Measurements from ENCODE around the gene FGFR3.

Gene FGFR3

DNA sequence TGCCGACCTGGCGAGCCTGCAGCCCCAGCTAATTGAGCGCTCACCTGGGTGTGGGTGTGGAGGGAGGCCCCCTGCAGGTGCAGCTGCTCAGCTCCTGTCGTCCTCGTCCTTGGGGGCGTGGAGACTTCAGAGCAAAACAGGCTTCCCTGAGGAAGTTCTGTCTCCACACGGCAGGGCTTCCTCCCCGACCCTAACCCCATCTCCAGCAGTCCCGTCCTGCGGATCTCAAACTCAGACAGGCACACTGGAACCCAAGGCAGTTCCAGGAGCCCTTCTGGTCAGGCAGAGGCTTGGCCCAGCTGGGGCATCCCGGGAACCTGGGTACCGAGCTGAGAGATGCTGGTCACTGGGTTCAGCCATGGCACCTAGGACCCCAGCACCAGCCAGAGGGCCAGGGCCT, 47.4 kb upstream of the FGFR3 start:
- no peak for DNase-seq (ENCODE audit: extremely low read depth, insufficient read length)
- peaks cover 21% of the 10 kb centered on the region for H3K36me3 ChIP-seq (ENCODE audit: control insufficient read depth, insufficient read depth, low read length)
- no peaks in the 10 kb centered on the region for H3K27me3 ChIP-seq (replicated peaks; ENCODE audit: control insufficient read depth, insufficient read depth, low read length)
- TF ChIP-seq, protein P1, sequence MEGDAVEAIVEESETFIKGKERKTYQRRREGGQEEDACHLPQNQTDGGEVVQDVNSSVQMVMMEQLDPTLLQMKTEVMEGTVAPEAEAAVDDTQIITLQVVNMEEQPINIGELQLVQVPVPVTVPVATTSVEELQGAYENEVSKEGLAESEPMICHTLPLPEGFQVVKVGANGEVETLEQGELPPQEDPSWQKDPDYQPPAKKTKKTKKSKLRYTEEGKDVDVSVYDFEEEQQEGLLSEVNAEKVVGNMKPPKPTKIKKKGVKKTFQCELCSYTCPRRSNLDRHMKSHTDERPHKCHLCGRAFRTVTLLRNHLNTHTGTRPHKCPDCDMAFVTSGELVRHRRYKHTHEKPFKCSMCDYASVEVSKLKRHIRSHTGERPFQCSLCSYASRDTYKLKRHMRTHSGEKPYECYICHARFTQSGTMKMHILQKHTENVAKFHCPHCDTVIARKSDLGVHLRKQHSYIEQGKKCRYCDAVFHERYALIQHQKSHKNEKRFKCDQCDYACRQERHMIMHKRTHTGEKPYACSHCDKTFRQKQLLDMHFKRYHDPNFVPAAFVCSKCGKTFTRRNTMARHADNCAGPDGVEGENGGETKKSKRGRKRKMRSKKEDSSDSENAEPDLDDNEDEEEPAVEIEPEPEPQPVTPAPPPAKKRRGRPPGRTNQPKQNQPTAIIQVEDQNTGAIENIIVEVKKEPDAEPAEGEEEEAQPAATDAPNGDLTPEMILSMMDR (IDR thresholded peaks at IDR 0.05; ENCODE audit: insufficient read depth, low read length, poor library complexity, severe bottlenecking) = no peak
- no peak overlapping the region for H3K4me3 ChIP-seq (replicated peaks; ENCODE audit: low read depth, low read length)

DNA sequence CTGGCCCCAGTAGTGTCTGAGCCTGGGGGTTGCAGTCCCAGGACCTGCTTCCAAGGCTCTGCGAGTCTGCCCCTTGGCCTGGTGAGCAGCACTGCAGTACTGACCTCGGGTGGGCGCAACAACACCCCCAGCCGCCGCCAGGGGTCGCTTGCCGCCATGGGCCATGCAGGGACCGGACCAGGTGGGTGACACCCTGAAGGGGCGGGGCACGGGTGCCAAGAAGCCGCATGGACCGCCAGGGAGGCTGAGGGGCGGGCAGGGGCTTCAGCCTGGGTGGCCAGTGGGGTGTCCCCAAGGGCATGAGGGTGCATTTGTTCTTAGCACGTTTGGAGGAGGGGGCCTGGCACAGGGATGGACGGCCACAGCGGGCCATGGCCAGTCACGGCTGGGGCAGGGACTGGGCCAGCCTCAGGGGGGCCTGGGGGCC, 46.8 kb upstream of the FGFR3 start:
- TF ChIP-seq, protein P1 (IDR thresholded peaks at IDR 0.05; ENCODE audit: insufficient read depth, low read length, poor library complexity, severe bottlenecking) = peak; percentile 95
- Histone ChIP-seq H3K27me3 (replicated peaks; ENCODE audit: control insufficient read depth, insufficient read depth, low read length) (no peaks in the 10 kb centered on the region), H3K36me3 (ENCODE audit: control insufficient read depth, insufficient read depth, low read length) (peaks cover 16% of the 10 kb centered on the region), H3K4me3 (replicated peaks; ENCODE audit: low read depth, low read length) (no peak overlapping the region)
- DNase-seq (ENCODE audit: extremely low read depth, insufficient read length) = peak; percentile 86

DNA sequence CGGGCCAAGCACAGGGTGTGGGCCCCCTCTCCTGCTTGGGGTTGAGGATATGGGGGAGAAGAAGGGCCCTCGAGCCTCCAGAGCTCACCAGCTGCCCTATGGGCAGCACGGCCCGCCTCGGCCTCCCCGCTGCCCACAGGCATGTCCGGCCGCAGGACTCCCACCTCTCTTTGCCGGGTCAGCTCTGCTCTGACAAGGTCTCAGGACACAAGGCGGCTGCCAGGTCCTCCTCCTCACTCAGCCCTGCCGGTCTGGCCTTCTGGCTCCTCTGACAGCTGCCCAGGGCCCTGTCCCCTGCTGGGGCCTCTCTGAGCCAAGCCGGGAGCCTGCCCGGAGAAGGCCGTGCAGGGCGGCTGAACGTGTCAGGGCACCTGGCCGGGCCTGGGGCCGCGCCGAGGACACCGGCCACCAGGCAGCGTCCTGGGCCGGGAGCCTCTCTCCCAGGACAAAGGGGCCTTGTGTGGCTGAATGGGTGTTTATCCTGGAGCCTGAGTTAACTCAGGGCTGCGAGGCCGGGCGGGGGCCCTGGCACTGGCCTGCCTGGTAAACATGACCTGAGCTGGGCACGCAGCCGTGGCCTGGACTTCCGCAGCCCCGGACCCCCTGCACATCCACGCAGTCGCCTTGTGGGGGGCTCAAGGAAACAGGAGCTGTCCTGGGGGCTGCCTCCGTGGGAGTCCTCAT, 46.0 kb upstream of the FGFR3 start:
- Histone ChIP-seq H3K36me3 (ENCODE audit: control insufficient read depth, insufficient read depth, low read length) (peaks cover 13% of the 10 kb centered on the region), H3K27me3 (replicated peaks; ENCODE audit: control insufficient read depth, insufficient read depth, low read length) (no peaks in the 10 kb centered on the region), H3K4me3 (replicated peaks; ENCODE audit: low read depth, low read length) (no peak overlapping the region)
- TF ChIP-seq, protein P1 (IDR thresholded peaks at IDR 0.05; ENCODE audit: insufficient read depth, low read length, poor library complexity, severe bottlenecking) = no peak
- no peak for DNase-seq (ENCODE audit: extremely low read depth, insufficient read length)

- peaks cover 11% of the 10 kb centered on the region for H3K36me3 ChIP-seq (ENCODE audit: control insufficient read depth, insufficient read depth, low read length)
- TF ChIP-seq, protein P1 (IDR thresholded peaks at IDR 0.05; ENCODE audit: insufficient read depth, low read length, poor library complexity, severe bottlenecking) = no peak
- H3K4me3 ChIP-seq (replicated peaks; ENCODE audit: low read depth, low read length) = no peak overlapping the region
- no peaks in the 10 kb centered on the region for H3K27me3 ChIP-seq (replicated peaks; ENCODE audit: control insufficient read depth, insufficient read depth, low read length)
- no peak for DNase-seq (ENCODE audit: extremely low read depth, insufficient read length)
These were observed 45.5 kb upstream of the FGFR3 start for GRCh38 chr4:1747603-1747967.

GRCh38 chr4:1748465-1748995, 44.6 kb upstream of the FGFR3 start:
- Histone ChIP-seq H3K4me3 (replicated peaks; ENCODE audit: low read depth, low read length) (no peak overlapping the region), H3K36me3 (ENCODE audit: control insufficient read depth, insufficient read depth, low read length) (peaks cover 11% of the 10 kb centered on the region), H3K27me3 (replicated peaks; ENCODE audit: control insufficient read depth, insufficient read depth, low read length) (no peaks in the 10 kb centered on the region)
- TF ChIP-seq, protein P1 (IDR thresholded peaks at IDR 0.05; ENCODE audit: insufficient read depth, low read length, poor library complexity, severe bottlenecking) = peak; percentile 88
- DNase-seq (ENCODE audit: extremely low read depth, insufficient read length) = peak; percentile 72
